ENCODE measurements around the gene PRKCA. TPM values are rescaled to one million over a fixed set of nuclear protein-coding genes. Genes with fewer than 3 reads are reported as not detected.

The PRKCA gene
- total RNA-seq, 4 donors from 2014 or later = 9.0 to 76.1 (median 15.1) TPM

- Histone ChIP-seq H3K27ac (no peak overlapping the region), H3K4me3 (no peak overlapping the region), H3K9me3 (no peaks in the 10 kb centered on the region), H3K36me3 (no peaks in the 10 kb centered on the region), H3K27me3 (no peaks in the 10 kb centered on the region), H3K4me1 (peaks cover 0 to 3% of the 10 kb centered on the region in 2 donors)
- TF ChIP-seq POLR2A (IDR thresholded peaks at IDR 0.05) (no peak), CTCF (IDR thresholded peaks at IDR 0.05) (no peak)
- intact Hi-C loops (cut with DNase I; ENCODE audit: low total_unique reads) = no loop called here
- DNase-seq = no peak
Observed at GRCh38 chr17:66400698-66401097, 98.3 kb downstream of the PRKCA start.

DNA sequence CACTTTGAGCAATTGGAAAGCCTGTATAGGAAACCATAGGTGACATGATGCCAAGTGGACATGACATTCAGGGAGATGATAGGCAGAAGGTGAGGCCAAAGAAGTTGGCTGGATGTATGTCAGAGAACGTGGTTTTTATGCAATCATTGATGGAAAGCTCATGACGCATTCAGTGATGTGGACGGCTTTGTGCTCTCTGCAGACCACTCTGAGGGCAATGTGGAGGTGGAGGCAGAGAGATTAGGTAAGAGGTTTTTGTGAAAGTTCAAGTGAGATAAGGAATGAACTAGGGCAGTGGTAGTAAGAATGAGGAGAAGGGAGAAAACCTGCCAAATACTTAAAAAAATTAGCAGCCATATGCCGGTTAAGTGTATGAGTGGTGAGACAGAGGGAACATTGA is 99.0 kb downstream of the PRKCA start:
- TF ChIP-seq CTCF (IDR thresholded peaks at IDR 0.05) (no peak), POLR2A (IDR thresholded peaks at IDR 0.05) (no peak)
- DNase-seq = no peak
- intact Hi-C loops (cut with DNase I; ENCODE audit: low total_unique reads) = no loop called here

GRCh38 chr17:66403846-66404556 is 101.6 kb downstream of the PRKCA start:
- Histone ChIP-seq H3K4me3 (no peak overlapping the region), H3K9me3 (no peaks in the 10 kb centered on the region), H3K27me3 (no peaks in the 10 kb centered on the region), H3K27ac (peak overlapping the region; percentile 9 to 38), H3K36me3 (no peaks in the 10 kb centered on the region), H3K4me1 (peaks cover 0 to 3% of the 10 kb centered on the region in 2 donors)
- intact Hi-C loops (cut with DNase I; ENCODE audit: low total_unique reads) = no loop called here
- no peak for TF ChIP-seq CTCF (IDR thresholded peaks at IDR 0.05)
- TF ChIP-seq POLR2A (IDR thresholded peaks at IDR 0.05) = no peak
- no peak for DNase-seq

More for the DNA sequence above, 99.0 kb downstream of the PRKCA start:
- peaks cover 0 to 3% of the 10 kb centered on the region in 2 donors for H3K4me1 ChIP-seq
- no peaks in the 10 kb centered on the region for H3K27me3 ChIP-seq
- H3K27ac ChIP-seq = no peak overlapping the region
- H3K36me3 ChIP-seq = no peaks in the 10 kb centered on the region
- H3K9me3 ChIP-seq = no peaks in the 10 kb centered on the region
- no peak overlapping the region for H3K4me3 ChIP-seq

DNA sequence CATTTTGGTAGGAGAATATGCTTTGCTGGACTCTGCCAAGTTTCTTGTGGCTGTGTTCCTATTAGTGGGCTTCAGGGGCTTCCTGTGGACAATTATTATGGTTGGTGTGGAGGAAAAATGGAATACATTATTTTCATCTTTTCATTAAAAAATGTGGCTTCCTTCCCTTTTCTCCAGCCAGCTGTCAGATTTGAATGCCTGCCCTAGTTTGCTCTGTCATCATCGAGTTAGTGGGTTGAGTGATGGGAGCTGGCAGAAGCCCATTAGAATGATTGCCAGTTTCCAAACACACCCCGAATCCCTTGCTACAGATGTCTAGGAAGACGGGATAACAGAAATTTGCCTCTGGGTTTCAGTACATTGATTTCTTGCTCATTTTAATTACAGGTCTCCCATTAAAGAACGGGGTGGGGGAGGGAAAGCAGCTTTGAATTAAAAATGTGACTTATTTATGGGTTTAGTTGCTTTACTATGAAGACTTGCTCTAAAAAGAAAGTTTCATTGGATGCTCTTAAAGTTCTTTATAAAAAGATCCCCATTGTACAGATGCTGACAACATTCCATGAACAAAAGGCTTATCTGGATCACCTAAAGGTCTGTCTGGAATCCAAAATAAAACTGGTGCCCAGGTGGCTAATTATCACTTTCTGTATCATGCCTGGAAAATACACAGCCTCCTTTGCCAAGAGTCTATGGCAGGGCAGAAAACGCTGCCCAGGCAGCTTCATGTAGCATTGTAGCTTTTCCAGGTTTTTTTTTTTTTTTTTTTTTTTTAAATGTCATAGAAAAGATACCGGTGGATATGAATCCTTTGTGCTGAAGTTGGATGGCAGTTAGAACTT is 103.6 kb downstream of the PRKCA start:
- H3K27ac ChIP-seq = no peak overlapping the region
- no peaks in the 10 kb centered on the region for H3K27me3 ChIP-seq
- H3K4me1 ChIP-seq = peaks cover 0 to 3% of the 10 kb centered on the region in 2 donors
- H3K36me3 ChIP-seq = no peaks in the 10 kb centered on the region
- intact Hi-C loops (cut with DNase I; ENCODE audit: low total_unique reads) = no loop called here
- no peak overlapping the region for H3K4me3 ChIP-seq
- DNase-seq = no peak
- TF ChIP-seq CTCF (IDR thresholded peaks at IDR 0.05) (no peak), POLR2A (IDR thresholded peaks at IDR 0.05) (no peak)
- H3K9me3 ChIP-seq = no peaks in the 10 kb centered on the region

Data from uterus (tissue), 4 donors.